GM12878 (cell line): Measurements from ENCODE around the gene TSC22D4. TPM values are rescaled to one million over a fixed set of nuclear protein-coding genes. Genes with fewer than 3 reads are reported as not detected.

ENCODE experiments used
- ATAC-seq: fragments of 200-7000 bp; cut with Tn5 transposase; 3 replicates; pipeline ENCODE4 v1.9.1; 2020; ENCODE audit warnings: mild to moderate bottlenecking, moderate library complexity
- BruUV-seq: library from RNA; stranded (reverse); fragments of 400-500 nt; replicated peaks from 2 replicates; lab custom pipeline; 2021; lab: Mats Ljungman, UMichigan
- CTCF ChIA-PET: fragments of 300-600 bp; sonication (Branson Sonifier 250); formaldehyde crosslinking; extraction: SDS; loops from one replicate; lab custom pipeline; 2021; ENCODE audit warnings: inconsistent platforms; lab: Yijun Ruan, JAX
- POLR2A ChIA-PET: fragments of 350-600 bp; formaldehyde crosslinking; extraction: SDS; loops from one replicate; lab custom pipeline; 2021; ENCODE audit warnings: inconsistent platforms; lab: Charles Lee
- RAD21 ChIA-PET: fragments of 300-600 bp; sonication (Branson Sonifier 250); formaldehyde crosslinking; loops from one replicate; lab custom pipeline; 2023; ENCODE audit warnings: antibody characterized with exemption; ENCODE audit not compliant: unreplicated experiment; lab: Charles Lee
- SMC1A ChIA-PET: fragments of 300-600 bp; sonication (Branson Sonifier 250); formaldehyde crosslinking; loops from one replicate; lab custom pipeline; 2023; ENCODE audit not compliant: unreplicated experiment, uncharacterized antibody; lab: Charles Lee
- DNase-seq: peaks from one replicate; pipeline ENCODE4 v3.0.0-alpha.2; 2011; ENCODE audit warnings: low read depth, low spot score
- FAIRE-seq: peaks from 3 replicates; lab custom pipeline; 2011; peaks lifted over from hg19 to GRCh38; lab: Jason Lieb, UNC
- H2AFZ ChIP-seq: 2 replicates; pipeline ENCODE4 v1.6.0; 2011; ENCODE audit warnings: low read depth, low read length, control low read depth; ENCODE audit not compliant: control insufficient read depth
- H3K27ac ChIP-seq: 2 replicates; pipeline ENCODE4 v1.5.1; 2011; ENCODE audit warnings: control low read depth; ENCODE audit not compliant: control insufficient read depth, insufficient read depth
- H3K27me3 ChIP-seq, 2 experiments: replicated peaks in 1 of 2; 2 replicates each; pipeline versions ENCODE4 v1.6.0 to v1.6.1; 2011; ENCODE audit warnings: low read length in 1 of 2; ENCODE audit not compliant: control insufficient read depth in 2 of 2, insufficient read depth in 2 of 2
- H3K36me3 ChIP-seq, 2 experiments: 2 replicates each; pipeline ENCODE4 v1.5.1; 2011; ENCODE audit warnings: low read length in 1 of 2; ENCODE audit not compliant: control insufficient read depth in 2 of 2, insufficient read depth in 2 of 2
- H3K4me1 ChIP-seq: 2 replicates; pipeline ENCODE4 v1.6.1; 2011; ENCODE audit warnings: mild to moderate bottlenecking, low read length, moderate library complexity, mixed read lengths; ENCODE audit not compliant: control insufficient read depth, insufficient read depth
- H3K4me2 ChIP-seq: 2 replicates; pipeline ENCODE4 v1.6.0; 2011; ENCODE audit warnings: control low read depth; ENCODE audit not compliant: control insufficient read depth, insufficient read depth
- H3K4me3 ChIP-seq: fragments of 200-600 bp; sonication (generic); 2 replicates; pipeline ENCODE4 v1.5.1; 2016
- H3K79me2 ChIP-seq: 2 replicates; pipeline ENCODE4 v1.6.0; 2011; ENCODE audit warnings: low read length; ENCODE audit not compliant: control insufficient read depth, insufficient read depth
- H3K9ac ChIP-seq: 2 replicates; pipeline ENCODE4 v1.8.0; 2011; ENCODE audit warnings: low read length, control low read depth, mixed read lengths; ENCODE audit not compliant: control insufficient read depth, insufficient read depth
- H3K9me3 ChIP-seq: replicated peaks from 3 replicates; pipeline ENCODE4 v1.5.1; 2011; ENCODE audit warnings: mild to moderate bottlenecking, low read length; ENCODE audit not compliant: control insufficient read depth, insufficient read depth
- H4K20me1 ChIP-seq: 2 replicates; pipeline ENCODE4 v1.6.0; 2011; ENCODE audit not compliant: control insufficient read depth, insufficient read depth
- ASH2L ChIP-seq: fragments of 300-600, 200-600 bp; sonication (generic); IDR thresholded peaks from 2 replicates; pipeline ENCODE4 v1.6.1; 2017; ENCODE audit warnings: low read depth, mild to moderate bottlenecking, borderline replicate concordance
- CHD1 ChIP-seq: IDR thresholded peaks from 2 replicates; pipeline ENCODE4 v1.6.1; 2012; ENCODE audit warnings: low read depth, low read length, improper control_type of control experiment
- RB1 ChIP-seq: fragments of 450-650 bp; formaldehyde crosslinking; IDR thresholded peaks from 2 replicates; pipeline ENCODE4 v1.6.1; 2017; ENCODE audit warnings: mild to moderate bottlenecking, borderline replicate concordance
- WGBS: methylation state at CpG from one replicate; pipeline ENCODE4 v1.1.6; 2016; ENCODE audit warnings: low lambda C conversion rate; ENCODE audit not compliant: insufficient replicate concordance, insufficient coverage; ENCODE audit errors: missing lambda C conversion rate; 5-methylcytosine and 5-hydroxymethylcytosine counted together
- in situ Hi-C: fragments of 300-500 bp; cut with MboI; formaldehyde crosslinking; loops from 9 replicates; pipeline ENCODE4 v1.14.3; 2018; ENCODE audit warnings: mixed read lengths
- intact Hi-C: fragments of 100-400 bp; cut with micrococcal nuclease; formaldehyde crosslinking; loops from one replicate; pipeline ENCODE4 v1.14.2; 2022; ENCODE audit not compliant: unreplicated experiment
- polyA plus RNA-seq, 11 experiments: library from polyadenylated mRNA; depleted of rRNA in 4 of 11; unstranded in 6 of 11; stranded (reverse) in 5 of 11; fragments of >200 nt; fragmentation: Nextera tagmentation in 4 of 11; fragmentation: Illumina TruSeq in 1 of 11; extraction: Ambion mirVana in 4 of 11; extraction: Trizol in 1 of 11; gene quantifications; 1 replicate in 1 of 11; 2 replicates in 10 of 11; pipeline versions ENCODE4 v1.2.1 to v1.2.3, GENCODE V29; 2011 to 2016; ENCODE audit warnings: inconsistent platforms in 2 of 11, missing spikeins in 2 of 11, low read depth in 1 of 11
- total RNA-seq, 4 experiments: library from RNA; depleted of rRNA in 3 of 4; stranded (reverse); fragments of >200 nt in 3 of 4; fragmentation: Illumina TruSeq in 1 of 4; extraction: Trizol in 1 of 4; gene quantifications; 2 replicates each; pipeline versions ENCODE4 v1.2.1 to v1.2.3, GENCODE V29; 2013 to 2021
- TF ChIP-seq, protein P1 (sequence below): fragments of 450-650 bp; IDR thresholded peaks from 2 replicates; pipeline ENCODE4 v1.6.1; 2018; ENCODE audit warnings: borderline replicate concordance, mild to moderate bottlenecking; ENCODE audit not compliant: partially characterized antibody
- TF ChIP-seq, protein P2 (sequence below): fragments of 150-350 bp; IDR thresholded peaks from 2 replicates; pipeline ENCODE4 v1.6.1; 2014; ENCODE audit warnings: mild to moderate bottlenecking, low read depth, low read length
- TF ChIP-seq, protein P3 (sequence below): fragments of 450-650 bp; formaldehyde crosslinking; IDR thresholded peaks from 2 replicates; pipeline ENCODE4 v1.5.0; 2022; ENCODE audit warnings: mild to moderate bottlenecking, missing genetic modification characterization

Gene TSC22D4
- total and polyA plus RNA-seq, 10 of the 15 experiments (the other 5 are each of a cell fraction or from before 2014, with no cell fraction given), result 0.50 to 65.7 (median 24.4) TPM

DNA sequence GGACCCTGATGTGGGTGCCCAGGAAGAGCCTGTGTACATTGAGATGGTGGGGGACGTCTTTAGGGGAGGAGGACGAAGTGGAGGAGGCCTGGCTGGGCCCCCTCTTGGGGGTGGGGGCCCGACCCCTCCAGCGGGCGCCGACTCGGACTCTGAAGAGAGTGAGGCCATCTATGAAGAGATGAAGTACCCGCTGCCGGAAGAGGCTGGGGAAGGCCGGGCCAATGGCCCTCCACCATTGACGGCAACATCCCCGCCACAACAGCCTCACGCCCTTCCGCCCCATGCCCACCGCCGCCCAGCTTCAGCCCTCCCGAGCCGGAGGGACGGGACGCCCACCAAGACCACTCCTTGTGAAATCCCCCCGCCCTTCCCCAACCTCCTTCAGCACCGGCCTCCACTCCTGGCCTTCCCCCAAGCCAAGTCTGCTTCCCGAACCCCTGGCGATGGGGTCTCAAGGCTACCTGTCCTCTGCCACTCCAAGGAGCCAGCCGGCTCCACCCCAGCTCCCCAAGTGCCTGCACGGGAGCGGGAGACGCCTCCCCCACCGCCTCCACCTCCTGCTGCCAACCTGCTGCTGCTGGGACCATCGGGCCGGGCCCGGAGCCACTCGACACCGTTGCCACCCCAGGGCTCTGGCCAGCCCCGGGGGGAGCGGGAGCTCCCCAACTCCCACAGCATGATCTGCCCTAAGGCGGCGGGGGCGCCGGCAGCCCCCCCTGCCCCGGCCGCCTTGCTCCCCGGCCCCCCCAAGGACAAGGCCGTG lies 9.5 kb upstream of the TSC22D4 start:
- no peak overlapping the region for H3K9ac ChIP-seq
- H3K4me1 ChIP-seq, result 0 out of 2 replicates have a peak, but pooled peaks cover 4% of the 10 kb centered on the region
- in situ Hi-C loops (no loop called here), intact Hi-C loops (no loop called here)
- H3K79me2 ChIP-seq, result no peaks in the 10 kb centered on the region
- 72% methylated on average over 33 of the region's 44 CpGs for WGBS
- no peaks in the 10 kb centered on the region for H3K9me3 ChIP-seq
- H2AFZ ChIP-seq, result no peak overlapping the region
- ChIA-PET POLR2A (no interaction called here), RAD21 (interaction anchor here (1.6 kb wide), 1 partner anchor 71 kb away, joined by 5 read pairs; no protein-coding TSS in a partner anchor), CTCF (interaction anchor here (1.1 kb wide), 1 partner anchor 71 kb away, joined by 4 read pairs; no protein-coding TSS in a partner anchor), SMC1A (no interaction called here)
- H3K36me3 ChIP-seq, result no peaks in the 10 kb centered on the region
- BruUV-seq, result no TSS peak
- no peak overlapping the region for H3K4me2 ChIP-seq
- DNase-seq (no peak), FAIRE-seq (no peak), ATAC-seq (no peak)
- TF ChIP-seq ASH2L (no peak), RB1 (no peak), CHD1 (no peak)
- TF ChIP-seq, protein P1, sequence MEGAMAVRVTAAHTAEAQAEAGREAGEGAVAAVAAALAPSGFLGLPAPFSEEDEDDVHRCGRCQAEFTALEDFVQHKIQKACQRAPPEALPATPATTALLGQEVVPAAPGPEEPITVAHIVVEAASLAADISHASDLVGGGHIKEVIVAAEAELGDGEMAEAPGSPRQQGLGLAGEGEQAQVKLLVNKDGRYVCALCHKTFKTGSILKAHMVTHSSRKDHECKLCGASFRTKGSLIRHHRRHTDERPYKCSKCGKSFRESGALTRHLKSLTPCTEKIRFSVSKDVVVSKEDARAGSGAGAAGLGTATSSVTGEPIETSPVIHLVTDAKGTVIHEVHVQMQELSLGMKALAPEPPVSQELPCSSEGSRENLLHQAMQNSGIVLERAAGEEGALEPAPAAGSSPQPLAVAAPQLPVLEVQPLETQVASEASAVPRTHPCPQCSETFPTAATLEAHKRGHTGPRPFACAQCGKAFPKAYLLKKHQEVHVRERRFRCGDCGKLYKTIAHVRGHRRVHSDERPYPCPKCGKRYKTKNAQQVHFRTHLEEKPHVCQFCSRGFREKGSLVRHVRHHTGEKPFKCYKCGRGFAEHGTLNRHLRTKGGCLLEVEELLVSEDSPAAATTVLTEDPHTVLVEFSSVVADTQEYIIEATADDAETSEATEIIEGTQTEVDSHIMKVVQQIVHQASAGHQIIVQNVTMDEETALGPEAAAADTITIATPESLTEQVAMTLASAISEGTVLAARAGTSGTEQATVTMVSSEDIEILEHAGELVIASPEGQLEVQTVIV, result no peak
- TF ChIP-seq, protein P2, sequence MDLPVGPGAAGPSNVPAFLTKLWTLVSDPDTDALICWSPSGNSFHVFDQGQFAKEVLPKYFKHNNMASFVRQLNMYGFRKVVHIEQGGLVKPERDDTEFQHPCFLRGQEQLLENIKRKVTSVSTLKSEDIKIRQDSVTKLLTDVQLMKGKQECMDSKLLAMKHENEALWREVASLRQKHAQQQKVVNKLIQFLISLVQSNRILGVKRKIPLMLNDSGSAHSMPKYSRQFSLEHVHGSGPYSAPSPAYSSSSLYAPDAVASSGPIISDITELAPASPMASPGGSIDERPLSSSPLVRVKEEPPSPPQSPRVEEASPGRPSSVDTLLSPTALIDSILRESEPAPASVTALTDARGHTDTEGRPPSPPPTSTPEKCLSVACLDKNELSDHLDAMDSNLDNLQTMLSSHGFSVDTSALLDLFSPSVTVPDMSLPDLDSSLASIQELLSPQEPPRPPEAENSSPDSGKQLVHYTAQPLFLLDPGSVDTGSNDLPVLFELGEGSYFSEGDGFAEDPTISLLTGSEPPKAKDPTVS, result no peak
- TF ChIP-seq, protein P3, sequence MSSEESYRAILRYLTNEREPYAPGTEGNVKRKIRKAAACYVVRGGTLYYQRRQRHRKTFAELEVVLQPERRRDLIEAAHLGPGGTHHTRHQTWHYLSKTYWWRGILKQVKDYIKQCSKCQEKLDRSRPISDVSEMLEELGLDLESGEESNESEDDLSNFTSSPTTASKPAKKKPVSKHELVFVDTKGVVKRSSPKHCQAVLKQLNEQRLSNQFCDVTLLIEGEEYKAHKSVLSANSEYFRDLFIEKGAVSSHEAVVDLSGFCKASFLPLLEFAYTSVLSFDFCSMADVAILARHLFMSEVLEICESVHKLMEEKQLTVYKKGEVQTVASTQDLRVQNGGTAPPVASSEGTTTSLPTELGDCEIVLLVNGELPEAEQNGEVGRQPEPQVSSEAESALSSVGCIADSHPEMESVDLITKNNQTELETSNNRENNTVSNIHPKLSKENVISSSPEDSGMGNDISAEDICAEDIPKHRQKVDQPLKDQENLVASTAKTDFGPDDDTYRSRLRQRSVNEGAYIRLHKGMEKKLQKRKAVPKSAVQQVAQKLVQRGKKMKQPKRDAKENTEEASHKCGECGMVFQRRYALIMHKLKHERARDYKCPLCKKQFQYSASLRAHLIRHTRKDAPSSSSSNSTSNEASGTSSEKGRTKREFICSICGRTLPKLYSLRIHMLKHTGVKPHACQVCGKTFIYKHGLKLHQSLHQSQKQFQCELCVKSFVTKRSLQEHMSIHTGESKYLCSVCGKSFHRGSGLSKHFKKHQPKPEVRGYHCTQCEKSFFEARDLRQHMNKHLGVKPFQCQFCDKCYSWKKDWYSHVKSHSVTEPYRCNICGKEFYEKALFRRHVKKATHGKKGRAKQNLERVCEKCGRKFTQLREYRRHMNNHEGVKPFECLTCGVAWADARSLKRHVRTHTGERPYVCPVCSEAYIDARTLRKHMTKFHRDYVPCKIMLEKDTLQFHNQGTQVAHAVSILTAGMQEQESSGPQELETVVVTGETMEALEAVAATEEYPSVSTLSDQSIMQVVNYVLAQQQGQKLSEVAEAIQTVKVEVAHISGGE (CRISPR knock-in tag), result no peak
- no peak overlapping the region for H3K27ac ChIP-seq
- H4K20me1 ChIP-seq, result no peaks in the 10 kb centered on the region
- H3K27me3 ChIP-seq, result no peaks in the 10 kb centered on the region
- no peak overlapping the region for H3K4me3 ChIP-seq
